ENCODE measurements around the gene TMEM59L.

Gene TMEM59L

DNA sequence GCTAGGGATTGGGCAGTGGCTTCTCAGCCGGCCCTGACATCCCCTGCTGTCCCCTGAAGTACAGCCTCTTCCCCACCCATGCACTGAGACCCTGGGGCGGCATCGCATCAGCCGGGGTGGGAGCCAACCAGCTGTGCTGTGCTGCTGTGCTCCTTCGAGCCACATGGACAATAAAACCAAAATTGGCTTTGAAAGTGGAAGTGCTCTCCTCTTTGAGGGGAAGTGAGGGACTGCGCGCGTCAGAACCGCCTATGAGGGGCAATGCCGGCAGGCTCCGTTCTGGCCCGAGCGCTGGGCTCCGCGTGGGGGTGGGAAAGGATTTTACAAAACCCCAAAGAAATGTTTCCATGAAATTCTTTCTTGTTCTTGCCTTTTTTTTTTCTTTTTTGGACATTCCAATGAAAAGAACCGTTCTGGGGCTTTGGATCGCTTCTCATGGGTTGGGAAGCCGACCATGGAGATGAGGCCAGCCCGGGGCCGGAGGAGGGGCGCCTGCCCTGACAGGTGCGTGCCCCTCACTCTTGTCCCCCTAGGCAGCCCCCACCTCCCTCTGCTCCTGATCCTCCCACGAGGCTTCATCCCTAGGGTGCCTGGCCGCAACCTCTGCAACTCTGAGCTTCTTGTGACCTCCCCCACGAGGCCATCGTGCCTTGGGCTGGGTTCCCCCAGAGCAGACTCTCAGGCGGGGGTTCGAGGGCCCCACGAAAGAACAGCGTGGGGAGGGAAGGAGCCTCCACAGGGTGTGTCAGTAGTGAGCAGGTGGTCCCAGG is 46.8 kb downstream of the TMEM59L start:
- WGBS, 2 experiments: 85% methylated on average over 30 of the region's 30 CpGs
- no peak overlapping the region for H3K4me3 ChIP-seq (ENCODE audit: insufficient read depth, low read depth, low read length)

DNA sequence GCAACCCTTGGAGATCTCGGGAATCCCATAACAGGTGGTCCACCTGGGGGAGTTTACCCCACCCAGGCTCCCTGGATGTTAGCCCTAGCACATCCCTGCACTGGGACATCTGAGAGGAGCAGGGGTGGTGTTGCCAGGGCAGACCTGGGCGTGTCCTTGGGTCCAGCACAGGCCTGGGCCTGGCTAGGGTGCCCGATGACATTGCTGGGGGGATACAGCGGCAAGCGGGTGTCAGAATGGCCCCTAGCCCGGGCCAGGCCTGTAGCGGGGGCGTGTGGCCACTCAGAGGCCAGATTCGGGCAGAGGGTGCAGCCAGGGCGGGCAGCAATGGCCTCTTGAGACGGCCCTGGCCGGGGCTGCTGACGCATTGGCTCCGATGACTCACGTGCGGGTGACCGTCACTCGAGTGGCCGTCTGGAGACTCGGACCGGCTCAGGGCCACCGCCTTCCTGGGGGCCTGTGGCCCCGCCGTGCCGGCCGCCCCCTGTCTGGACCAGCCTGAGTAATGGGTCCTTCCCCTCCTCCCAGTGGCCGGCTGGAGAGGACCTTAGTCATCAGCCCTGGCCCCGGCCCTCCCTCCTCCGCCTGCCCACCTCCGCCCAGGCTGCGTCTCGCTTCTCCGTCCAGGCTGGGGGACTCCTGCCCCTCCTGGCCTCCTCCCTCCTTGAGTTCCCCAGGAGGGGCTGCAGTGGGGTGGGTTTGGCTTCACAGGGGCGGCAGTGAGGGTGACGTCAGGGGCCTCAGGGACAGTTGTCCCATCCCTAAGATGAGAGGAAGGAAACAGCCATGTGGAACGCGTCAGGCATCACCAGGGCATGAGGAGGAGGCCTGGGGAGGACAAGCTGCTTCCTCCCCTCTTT is 47.6 kb downstream of the TMEM59L start:
- Histone ChIP-seq H3K4me1 (ENCODE audit: control insufficient read depth, insufficient read depth, low read length) (peaks cover 48% of the 10 kb centered on the region), H3K4me3 (ENCODE audit: insufficient read depth, low read depth, low read length) (no peak overlapping the region), H3K27me3 (ENCODE audit: control insufficient read depth, insufficient read depth, low read length, poor library complexity, severe bottlenecking) (no peaks in the 10 kb centered on the region), H3K36me3 (ENCODE audit: control insufficient read depth, insufficient read depth, low read length) (no peaks in the 10 kb centered on the region), H3K9me3 (ENCODE audit: control insufficient read depth, low read length) (no peaks in the 10 kb centered on the region), H3K27ac (ENCODE audit: insufficient read depth, low read depth, low read length, poor library complexity, severe bottlenecking) (no peak overlapping the region)
- 88 to 91% methylated on average over 37 of the region's 37 CpGs for WGBS, 2 experiments

More for the DNA sequence above, 46.8 kb downstream of the TMEM59L start:
- Histone ChIP-seq H3K27me3 (ENCODE audit: control insufficient read depth, insufficient read depth, low read length, poor library complexity, severe bottlenecking) (no peaks in the 10 kb centered on the region), H3K4me1 (ENCODE audit: control insufficient read depth, insufficient read depth, low read length) (peaks cover 48% of the 10 kb centered on the region), H3K36me3 (ENCODE audit: control insufficient read depth, insufficient read depth, low read length) (no peaks in the 10 kb centered on the region), H3K9me3 (ENCODE audit: control insufficient read depth, low read length) (no peaks in the 10 kb centered on the region), H3K27ac (ENCODE audit: insufficient read depth, low read depth, low read length, poor library complexity, severe bottlenecking) (no peak overlapping the region)

DNA sequence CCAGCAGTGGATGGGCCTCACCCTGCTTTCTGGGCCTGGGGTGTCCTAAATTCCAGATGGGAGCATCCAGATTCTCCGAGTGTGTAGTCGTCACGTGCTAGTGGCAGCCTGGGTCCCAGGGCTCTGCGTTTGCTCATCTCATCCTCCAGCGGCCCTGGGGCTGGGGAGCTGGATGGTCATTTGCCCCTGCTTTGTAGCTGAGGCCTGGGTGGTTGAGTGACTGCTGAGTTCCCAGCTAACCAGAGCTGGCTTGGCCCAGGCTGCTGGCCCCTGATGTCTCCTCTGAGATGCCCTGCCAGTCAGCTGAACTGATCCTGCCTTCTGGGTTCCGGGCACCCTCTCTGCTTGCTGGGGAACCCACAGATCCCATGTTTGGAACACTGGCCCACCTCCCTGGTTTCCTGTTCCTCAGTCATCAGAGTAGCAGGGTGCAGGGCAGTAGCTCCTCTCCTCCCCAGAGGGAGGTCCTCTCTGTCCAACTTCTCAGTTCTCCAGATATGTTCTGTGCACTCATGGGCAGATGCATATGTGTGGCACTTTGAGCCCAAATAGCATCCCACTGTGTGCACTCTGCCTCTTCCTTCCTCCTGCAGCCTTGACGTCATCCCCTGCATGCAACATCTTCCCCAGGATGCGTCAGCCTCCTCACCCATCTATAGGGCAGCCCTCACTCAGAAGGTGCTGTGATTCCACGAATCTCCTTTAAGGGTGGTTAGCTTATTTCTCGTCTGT is 48.4 kb downstream of the TMEM59L start:
- Histone ChIP-seq H3K36me3 (ENCODE audit: control insufficient read depth, insufficient read depth, low read length) (no peaks in the 10 kb centered on the region), H3K27ac (ENCODE audit: insufficient read depth, low read depth, low read length, poor library complexity, severe bottlenecking) (no peak overlapping the region), H3K9me3 (ENCODE audit: control insufficient read depth, low read length) (no peaks in the 10 kb centered on the region), H3K4me3 (ENCODE audit: insufficient read depth, low read depth, low read length) (no peak overlapping the region), H3K4me1 (ENCODE audit: control insufficient read depth, insufficient read depth, low read length) (peaks cover 48% of the 10 kb centered on the region), H3K27me3 (ENCODE audit: control insufficient read depth, insufficient read depth, low read length, poor library complexity, severe bottlenecking) (no peaks in the 10 kb centered on the region)
- WGBS, 2 experiments: 92 to 93% methylated on average over 10 of the region's 10 CpGs

DNA sequence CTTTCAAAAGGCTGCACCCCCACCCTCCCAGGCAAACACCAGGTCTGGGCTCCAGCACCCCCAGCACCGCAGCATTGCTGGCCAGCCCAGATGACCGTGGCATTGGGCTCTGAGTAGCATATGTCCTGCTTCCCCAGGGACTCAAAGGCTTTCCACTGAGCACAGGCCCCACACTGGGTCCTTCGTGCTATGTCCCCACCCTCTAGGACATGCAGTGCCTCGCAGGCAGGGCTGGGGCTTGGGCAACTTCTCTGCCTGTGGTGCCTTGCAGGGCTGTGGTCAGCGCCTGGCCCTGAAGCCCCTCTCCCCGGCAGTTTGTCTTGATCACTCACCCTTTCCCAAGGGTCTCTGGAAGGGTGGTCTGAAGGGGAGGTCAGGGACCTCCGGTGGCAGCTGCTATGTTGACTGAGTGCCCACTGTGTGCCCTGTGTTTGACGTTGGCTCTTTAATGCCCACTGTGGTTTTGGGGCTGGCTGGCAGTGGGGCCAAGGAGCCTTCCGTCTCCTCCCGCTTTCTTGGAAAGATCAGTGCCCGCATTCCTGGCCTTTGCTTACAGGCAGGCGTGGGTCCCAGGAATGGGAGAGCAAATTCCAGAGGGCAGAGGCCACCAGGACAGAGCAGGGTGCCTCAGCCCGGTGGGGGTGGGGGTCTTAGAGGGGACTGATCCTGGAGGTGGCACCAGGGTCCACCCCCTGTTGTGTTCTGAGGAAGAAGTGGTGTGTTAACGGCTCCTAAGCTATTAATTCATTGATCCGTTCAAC is 50.5 kb downstream of the TMEM59L start:
- WGBS, 2 experiments: 79 to 81% methylated on average over 15 of the region's 15 CpGs

DNA sequence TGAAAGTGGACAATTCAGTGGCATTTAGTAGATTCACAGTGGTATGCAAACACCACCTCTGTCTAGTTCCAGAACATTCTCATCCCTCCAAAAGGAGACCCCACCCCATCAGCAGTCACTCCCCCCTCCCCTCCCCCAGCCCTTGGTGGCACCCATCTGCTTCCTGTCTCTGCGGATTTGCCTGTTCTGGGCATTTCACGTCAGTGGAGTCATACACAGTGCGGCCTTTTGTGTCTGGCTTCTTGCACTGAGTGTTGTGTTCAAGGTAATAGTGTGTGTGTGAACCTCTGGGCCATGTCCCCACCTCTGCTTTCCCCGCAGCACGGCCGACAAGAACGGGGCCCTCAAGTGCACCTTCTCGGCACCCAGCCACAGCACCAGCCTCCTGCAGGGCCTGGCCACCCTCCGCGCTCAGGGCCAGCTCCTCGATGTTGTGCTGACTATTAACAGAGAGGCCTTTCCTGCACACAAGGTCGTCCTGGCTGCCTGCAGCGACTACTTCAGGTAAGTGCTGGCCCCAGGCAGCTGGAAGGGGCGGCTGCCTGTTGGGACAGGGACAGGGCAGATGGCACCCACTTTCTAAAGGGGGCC is 51.4 kb downstream of the TMEM59L start:
- 89% methylated on average over 14 of the region's 14 CpGs for WGBS, 2 experiments
- Histone ChIP-seq H3K27ac (ENCODE audit: insufficient read depth, low read depth, low read length, poor library complexity, severe bottlenecking) (no peak overlapping the region), H3K4me3 (ENCODE audit: insufficient read depth, low read depth, low read length) (no peak overlapping the region), H3K4me1 (ENCODE audit: control insufficient read depth, insufficient read depth, low read length) (peaks cover 21% of the 10 kb centered on the region), H3K27me3 (ENCODE audit: control insufficient read depth, insufficient read depth, low read length, poor library complexity, severe bottlenecking) (no peaks in the 10 kb centered on the region), H3K36me3 (ENCODE audit: control insufficient read depth, insufficient read depth, low read length) (peaks cover 6% of the 10 kb centered on the region), H3K9me3 (ENCODE audit: control insufficient read depth, low read length) (no peaks in the 10 kb centered on the region)

More for the DNA sequence above, 50.5 kb downstream of the TMEM59L start:
- Histone ChIP-seq H3K27ac (ENCODE audit: insufficient read depth, low read depth, low read length, poor library complexity, severe bottlenecking) (no peak overlapping the region), H3K9me3 (ENCODE audit: control insufficient read depth, low read length) (no peaks in the 10 kb centered on the region), H3K36me3 (ENCODE audit: control insufficient read depth, insufficient read depth, low read length) (no peaks in the 10 kb centered on the region), H3K4me3 (ENCODE audit: insufficient read depth, low read depth, low read length) (no peak overlapping the region), H3K27me3 (ENCODE audit: control insufficient read depth, insufficient read depth, low read length, poor library complexity, severe bottlenecking) (no peaks in the 10 kb centered on the region), H3K4me1 (ENCODE audit: control insufficient read depth, insufficient read depth, low read length) (peaks cover 30% of the 10 kb centered on the region)

DNA sequence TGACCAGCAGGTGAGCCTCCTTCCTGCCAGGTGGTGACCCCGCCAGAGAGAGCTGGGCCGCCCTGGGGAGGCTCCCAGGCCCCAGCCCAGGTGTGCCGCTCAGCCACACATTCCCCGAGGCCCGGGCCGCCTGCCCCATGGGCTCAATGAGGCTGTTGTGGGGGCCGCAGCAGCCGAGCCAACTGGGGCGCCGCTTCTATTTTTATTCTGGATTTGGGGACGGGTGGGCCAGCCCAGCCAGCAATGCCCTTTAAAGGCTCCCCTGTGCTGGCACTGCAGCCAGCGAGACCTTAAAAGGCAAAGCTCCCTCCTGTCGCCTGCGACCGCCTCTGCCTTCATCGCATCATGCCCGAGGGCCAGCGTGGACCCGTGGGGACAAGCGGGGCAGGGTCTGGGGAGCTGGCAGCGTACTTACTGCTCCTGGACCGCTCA is 53.1 kb downstream of the TMEM59L start:
- no peak overlapping the region for H3K4me3 ChIP-seq (ENCODE audit: insufficient read depth, low read depth, low read length)
- no peaks in the 10 kb centered on the region for H3K27me3 ChIP-seq (ENCODE audit: control insufficient read depth, insufficient read depth, low read length, poor library complexity, severe bottlenecking)
- 95% methylated on average over 22 of the region's 22 CpGs for WGBS, 2 experiments

DNA sequence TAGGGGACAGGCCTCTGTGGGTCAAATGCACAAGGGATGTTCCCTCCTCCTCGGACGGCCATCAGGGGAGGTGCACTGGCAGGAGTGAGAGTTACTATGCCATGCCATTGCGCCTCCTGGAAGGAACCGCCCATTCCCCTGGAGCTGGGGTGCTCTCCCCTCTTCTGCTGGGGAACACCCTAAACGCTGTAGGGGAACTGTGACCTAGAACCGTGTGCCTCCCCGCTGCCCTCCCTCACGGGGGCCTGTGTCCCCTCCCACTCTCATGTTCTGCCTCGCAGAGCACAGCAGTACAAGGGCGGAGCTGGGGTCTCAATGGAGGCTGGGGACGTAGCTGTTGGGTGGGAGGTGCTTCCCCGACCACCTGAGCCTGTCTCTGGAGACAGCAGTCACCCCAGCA is 53.6 kb downstream of the TMEM59L start:
- Histone ChIP-seq H3K27ac (ENCODE audit: insufficient read depth, low read depth, low read length, poor library complexity, severe bottlenecking) (no peak overlapping the region), H3K36me3 (ENCODE audit: control insufficient read depth, insufficient read depth, low read length) (peaks cover 6% of the 10 kb centered on the region), H3K4me1 (ENCODE audit: control insufficient read depth, insufficient read depth, low read length) (peaks cover 10% of the 10 kb centered on the region), H3K27me3 (ENCODE audit: control insufficient read depth, insufficient read depth, low read length, poor library complexity, severe bottlenecking) (no peaks in the 10 kb centered on the region), H3K4me3 (ENCODE audit: insufficient read depth, low read depth, low read length) (no peak overlapping the region), H3K9me3 (ENCODE audit: control insufficient read depth, low read length) (no peaks in the 10 kb centered on the region)
- WGBS, 2 experiments: 88 to 89% methylated on average over 12 of the region's 12 CpGs

More for the DNA sequence above, 53.1 kb downstream of the TMEM59L start:
- H3K27ac ChIP-seq (ENCODE audit: insufficient read depth, low read depth, low read length, poor library complexity, severe bottlenecking): no peak overlapping the region
- H3K9me3 ChIP-seq (ENCODE audit: control insufficient read depth, low read length): no peaks in the 10 kb centered on the region
- H3K36me3 ChIP-seq (ENCODE audit: control insufficient read depth, insufficient read depth, low read length): peaks cover 6% of the 10 kb centered on the region
- peaks cover 10% of the 10 kb centered on the region for H3K4me1 ChIP-seq (ENCODE audit: control insufficient read depth, insufficient read depth, low read length)

DNA sequence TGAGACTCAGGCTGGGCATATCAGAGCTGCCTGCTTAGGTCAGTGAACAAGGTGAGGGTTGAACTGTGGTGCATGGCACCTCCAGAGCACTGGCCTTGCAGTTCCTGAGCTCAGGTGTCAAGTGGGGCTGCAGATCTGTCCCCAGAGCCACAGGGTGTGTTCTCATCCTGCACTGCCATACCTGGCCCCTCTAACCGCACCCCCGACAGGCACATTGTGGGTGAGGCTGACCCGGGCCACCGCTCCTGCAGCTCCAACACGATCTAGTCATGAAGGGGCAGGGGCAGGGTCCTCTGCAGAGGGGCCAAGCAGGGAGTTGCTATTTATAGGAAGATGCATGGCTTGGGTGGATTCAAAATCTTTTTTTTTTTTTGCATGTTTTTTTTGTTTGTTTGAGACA is 54.1 kb downstream of the TMEM59L start:
- Histone ChIP-seq H3K9me3 (ENCODE audit: control insufficient read depth, low read length) (no peaks in the 10 kb centered on the region), H3K4me3 (ENCODE audit: insufficient read depth, low read depth, low read length) (no peak overlapping the region), H3K27me3 (ENCODE audit: control insufficient read depth, insufficient read depth, low read length, poor library complexity, severe bottlenecking) (no peaks in the 10 kb centered on the region), H3K36me3 (ENCODE audit: control insufficient read depth, insufficient read depth, low read length) (peaks cover 6% of the 10 kb centered on the region), H3K4me1 (ENCODE audit: control insufficient read depth, insufficient read depth, low read length) (peaks cover 10% of the 10 kb centered on the region), H3K27ac (ENCODE audit: insufficient read depth, low read depth, low read length, poor library complexity, severe bottlenecking) (no peak overlapping the region)
- 91 to 98% methylated on average over 5 of the region's 5 CpGs for whole genome bisulfite sequencing, 2 experiments

DNA sequence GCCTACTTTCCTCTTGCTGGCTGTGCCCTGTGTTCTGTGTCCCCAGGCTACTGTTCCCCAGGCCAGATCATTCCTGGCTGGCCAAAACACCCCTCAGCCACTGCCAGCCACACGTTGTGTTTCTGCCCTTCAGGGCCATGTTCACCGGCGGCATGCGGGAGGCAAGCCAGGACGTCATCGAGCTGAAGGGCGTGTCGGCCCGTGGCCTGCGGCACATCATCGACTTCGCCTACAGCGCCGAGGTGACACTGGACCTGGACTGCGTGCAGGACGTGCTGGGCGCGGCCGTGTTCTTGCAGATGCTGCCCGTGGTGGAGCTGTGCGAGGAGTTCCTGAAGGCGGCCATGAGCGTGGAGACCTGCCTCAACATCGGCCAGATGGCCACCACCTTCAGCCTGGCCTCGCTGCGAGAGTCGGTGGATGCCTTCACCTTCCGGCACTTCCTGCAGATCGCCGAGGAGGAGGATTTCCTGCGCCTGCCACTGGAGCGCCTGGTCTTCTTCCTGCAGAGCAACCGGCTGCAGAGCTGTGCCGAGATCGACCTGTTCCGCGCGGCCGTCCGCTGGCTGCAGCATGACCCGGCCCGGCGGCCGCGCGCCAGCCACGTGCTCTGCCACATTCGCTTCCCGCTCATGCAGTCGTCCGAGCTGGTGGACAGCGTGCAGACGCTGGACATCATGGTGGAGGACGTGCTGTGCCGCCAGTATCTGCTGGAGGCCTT is 55.0 kb downstream of the TMEM59L start:
- Histone ChIP-seq H3K4me1 (ENCODE audit: control insufficient read depth, insufficient read depth, low read length) (peaks cover 9% of the 10 kb centered on the region), H3K4me3 (ENCODE audit: insufficient read depth, low read depth, low read length) (no peak overlapping the region), H3K9me3 (ENCODE audit: control insufficient read depth, low read length) (no peaks in the 10 kb centered on the region), H3K27ac (ENCODE audit: insufficient read depth, low read depth, low read length, poor library complexity, severe bottlenecking) (no peak overlapping the region), H3K36me3 (ENCODE audit: control insufficient read depth, insufficient read depth, low read length) (peaks cover 6% of the 10 kb centered on the region), H3K27me3 (ENCODE audit: control insufficient read depth, insufficient read depth, low read length, poor library complexity, severe bottlenecking) (no peaks in the 10 kb centered on the region)
- 97% methylated on average over 55 of the region's 55 CpGs for WGBS, 2 experiments
